NCI-H524 (cell line): ENCODE measurements around the gene COLQ.

Experiments
- DNase-seq, 2 experiments: peaks; one replicate each; lab custom pipeline; 2025; lab: John Stamatoyannopoulos, UW

The COLQ gene

DNA sequence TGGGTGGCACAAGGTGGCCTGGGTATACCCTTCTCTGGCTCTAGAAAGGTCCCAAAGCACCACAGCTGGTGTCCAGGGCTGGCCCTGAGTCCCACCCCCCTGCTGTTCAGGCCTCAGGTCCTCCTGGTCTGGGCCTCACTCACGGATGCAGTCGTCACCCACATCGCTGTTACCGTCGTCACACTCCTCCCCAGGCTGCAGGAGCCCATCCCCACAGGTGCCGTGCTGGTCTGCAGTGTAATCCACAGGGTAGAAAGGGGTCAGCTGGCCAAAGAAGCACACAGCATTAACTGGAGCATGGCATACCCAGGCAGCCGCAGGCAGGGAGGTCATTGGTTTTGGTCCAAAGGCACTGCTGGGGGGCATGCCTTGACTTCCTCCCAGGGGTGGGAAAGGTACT, 65.8 kb downstream of the COLQ start:
- DNase-seq = no peak

- DNase-seq = no peak
Observed at GRCh38 chr3:15454965-15455364, 66.5 kb downstream of the COLQ start.

- DNase-seq = no peak
Observed at GRCh38 chr3:15453991-15454625, 67.4 kb downstream of the COLQ start.

DNA sequence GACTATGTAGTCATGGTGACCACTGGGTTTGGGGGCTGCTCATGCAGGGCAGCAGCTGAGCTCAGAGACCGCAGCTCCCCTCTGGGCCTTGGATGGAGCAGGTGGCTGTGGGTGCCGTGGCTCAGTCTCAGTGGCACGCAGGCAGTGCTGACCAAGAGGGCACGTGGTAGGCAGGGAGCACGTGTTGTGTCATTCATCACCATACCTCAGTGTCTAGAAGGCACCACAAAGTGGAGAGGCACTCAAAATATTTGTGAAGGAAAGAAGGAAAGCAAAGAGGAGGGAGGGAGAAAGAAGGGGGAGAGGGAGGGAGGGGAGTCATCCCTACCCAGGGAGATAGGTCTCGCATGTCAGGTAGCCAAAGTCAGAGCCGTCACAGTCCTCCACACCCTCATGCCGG, 68.0 kb downstream of the COLQ start:
- no peak for DNase-seq

DNA sequence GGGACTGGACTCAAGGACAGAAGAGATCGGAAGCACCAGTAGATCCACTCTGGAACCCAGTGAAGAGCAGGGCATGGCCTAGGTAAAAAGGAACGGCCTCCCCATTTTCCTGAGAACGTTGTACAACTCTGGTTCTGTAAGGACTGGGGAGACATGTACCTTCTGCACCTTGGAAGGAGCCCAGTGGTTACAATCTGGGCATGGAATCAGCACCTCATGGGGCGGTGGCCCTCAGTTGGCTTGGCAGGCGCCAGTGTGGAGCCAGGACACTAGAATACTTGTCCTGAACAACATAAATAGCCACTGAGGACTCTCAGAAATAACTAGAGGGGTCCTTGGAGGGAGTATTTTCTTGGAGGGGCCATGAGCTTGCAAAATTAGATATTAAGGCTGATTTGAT, 68.5 kb downstream of the COLQ start:
- DNase-seq = no peak

DNA sequence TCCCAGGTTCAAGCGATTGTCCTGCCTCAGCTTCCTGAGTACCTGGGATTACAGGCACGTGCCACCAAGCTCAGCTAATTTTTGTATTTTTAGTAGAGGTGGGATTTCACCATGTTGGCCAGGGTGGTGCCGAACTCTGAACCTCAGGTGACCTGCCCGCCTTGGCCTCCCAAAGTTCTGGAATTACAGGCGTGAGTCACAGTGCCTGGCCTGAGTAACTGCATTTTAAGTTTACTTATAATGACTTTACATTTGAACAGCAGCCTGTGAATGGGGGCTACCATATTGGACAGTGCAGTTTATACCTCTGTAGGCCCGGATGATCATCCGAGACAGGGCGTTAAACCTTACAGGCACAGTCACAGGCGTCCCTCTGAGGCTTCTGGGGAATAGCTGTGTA, 69.3 kb downstream of the COLQ start:
- no peak for DNase-seq

DNA sequence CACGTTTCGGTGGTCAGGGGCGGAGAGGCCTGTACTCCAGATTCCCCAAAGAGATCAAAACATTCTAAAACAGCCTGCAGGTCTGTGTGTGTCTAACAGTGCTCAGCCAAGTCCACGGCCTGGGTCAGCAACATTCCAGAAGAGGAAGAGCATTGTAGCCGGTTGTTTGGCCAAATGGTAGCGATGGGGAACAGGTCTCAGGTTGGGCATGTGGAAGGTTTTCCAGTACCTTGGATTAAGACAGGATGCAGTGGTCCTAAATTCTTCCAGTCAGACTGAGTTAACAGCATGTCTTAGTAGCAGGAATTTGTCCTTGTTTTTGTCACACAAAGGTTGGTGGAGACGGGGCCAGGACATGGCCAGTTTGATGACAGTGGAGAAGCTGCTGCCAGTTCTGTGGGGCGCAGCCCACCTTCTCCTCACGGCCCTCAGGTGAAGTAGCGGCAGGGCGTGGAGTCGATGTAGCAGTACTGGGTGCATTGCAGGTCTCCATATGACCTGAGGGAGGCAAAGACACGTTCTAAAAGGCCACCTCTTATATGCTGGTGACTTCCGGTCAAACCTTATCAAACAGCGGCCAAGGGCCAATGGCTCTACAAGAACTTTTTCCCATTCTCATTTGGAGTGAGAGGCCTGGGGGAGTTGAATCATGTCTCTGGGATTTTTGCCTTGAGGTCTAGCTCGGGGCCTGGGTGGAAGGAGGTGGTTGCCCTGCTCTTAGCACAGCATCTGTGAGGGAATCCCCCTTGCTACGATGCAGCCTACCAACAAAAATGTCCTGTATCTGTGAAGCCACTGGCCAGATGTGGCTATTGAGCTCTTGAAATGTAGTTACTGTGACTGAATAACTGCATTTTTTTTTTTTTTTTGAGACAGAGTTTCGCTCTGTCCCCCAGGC, 70.0 kb downstream of the COLQ start:
- DNase-seq = no peak

GRCh38 chr3:15450438-15451215, 70.9 kb downstream of the COLQ start:
- DNase-seq = no peak

GRCh38 chr3:15449489-15450224, 71.8 kb downstream of the COLQ start:
- DNase-seq = no peak

- peak; percentile 78 to 88 for DNase-seq
Observed at GRCh38 chr3:15443826-15444524, 77.5 kb downstream of the COLQ start.

DNA sequence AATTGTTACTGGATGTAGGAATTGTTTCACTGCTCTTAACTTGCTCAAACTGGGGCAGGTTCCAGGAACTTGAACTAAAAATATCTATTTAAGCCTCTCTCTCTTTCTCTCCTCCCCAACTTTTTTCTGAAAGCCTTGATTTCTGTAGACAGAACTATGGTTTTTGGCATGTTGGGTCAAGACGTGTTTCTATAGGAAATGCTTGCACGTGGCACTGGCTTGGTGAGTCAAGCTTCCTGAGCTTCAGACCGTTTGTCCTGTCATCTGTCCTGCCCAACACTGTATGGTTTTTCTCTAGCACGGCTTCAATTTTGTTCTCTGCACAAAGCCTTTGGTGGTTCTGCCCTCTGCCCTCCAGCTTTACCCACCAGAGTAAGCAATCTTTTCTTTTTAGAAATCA, 80.6 kb downstream of the COLQ start:
- DNase-seq = no peak

GRCh38 chr3:15439476-15439875, 82.0 kb downstream of the COLQ start:
- no peak for DNase-seq

DNA sequence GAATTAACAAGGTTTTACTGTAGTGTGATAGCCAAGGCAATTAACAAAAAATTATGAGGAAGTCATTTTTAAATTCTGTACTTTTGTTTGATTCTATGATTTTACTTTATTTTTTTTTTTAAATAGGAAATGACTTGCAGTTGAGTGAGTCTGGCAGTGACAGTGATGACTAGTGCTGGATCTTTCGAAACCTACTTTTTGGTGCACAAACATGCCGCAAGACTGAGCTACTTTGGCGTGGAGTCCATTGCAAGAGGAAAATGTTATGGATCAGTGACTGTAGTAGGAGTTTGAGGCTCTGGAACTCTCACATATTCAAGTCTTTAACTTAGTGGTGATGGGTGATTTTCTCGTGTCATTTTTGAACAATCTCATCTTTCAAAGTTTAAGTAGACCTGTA, 82.5 kb downstream of the COLQ start:
- no peak for DNase-seq

- DNase-seq = no peak
Observed at GRCh38 chr3:15436246-15436645, 85.3 kb downstream of the COLQ start.

DNA sequence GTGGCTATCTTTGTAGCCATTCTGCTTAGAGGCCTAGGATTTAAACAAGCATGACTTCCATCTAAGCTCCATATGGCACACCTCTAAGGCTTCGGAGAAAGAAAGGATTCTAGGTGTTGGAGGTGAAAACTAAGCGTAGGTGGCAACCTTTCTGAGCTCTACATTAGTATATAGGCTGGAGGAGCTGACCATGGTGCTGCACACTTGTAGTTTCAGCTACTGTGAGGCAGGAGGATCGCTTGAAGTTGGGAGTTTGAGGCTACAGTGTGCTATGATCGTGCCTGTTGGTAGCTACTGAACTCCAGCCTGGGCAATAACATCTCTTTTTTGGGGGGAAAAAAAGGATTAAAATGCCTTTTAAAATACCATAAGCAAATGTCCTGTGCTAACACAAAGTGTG, 86.8 kb downstream of the COLQ start:
- no peak for DNase-seq

DNA sequence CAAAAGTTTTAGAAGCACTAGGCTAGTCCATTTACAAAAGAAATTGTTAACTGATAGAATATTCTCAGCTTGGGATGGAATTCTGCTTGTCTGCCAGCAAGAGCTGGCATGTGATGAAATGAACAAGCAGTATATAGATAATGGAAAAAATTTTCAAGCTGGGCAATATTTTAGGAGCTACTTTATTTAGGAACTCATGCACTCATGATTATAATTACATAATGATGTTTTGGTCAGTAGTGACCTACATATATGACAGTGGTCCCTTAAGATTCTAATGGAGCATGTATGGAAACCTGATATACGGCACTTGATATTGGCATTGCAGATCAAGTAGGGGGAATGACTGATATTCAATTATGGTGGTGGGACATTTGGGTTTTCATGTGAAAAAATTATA, 88.0 kb downstream of the COLQ start:
- no peak for DNase-seq

DNA sequence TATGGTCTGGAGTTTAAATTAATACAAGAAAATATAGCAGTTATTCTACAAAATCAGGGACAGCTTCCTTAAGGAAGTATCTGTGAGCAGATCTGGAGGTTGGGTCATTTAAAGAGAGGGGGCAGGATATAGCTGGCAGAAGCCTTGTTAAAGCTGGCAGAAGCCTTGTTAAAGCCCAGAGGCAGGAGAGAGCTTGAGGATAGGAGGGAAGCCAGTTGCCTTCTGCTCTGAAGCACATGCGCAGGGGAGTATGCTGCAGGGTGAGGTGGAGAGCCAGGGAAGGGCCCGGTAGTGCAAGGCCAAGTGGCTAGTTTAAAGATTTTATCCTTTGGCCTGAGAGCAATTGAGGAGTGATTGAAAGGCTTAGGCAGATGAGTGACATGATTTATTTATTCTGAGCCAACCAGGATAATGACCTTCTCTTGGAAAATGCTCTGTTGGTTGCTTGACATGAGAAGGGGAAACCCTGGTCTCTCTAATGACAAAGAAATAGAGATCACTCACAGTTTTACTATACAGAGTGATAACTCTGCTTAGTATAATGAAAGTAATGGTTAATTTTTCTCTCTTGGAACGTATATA, 90.2 kb downstream of the COLQ start:
- no peak for DNase-seq

GRCh38 chr3:15430624-15431023, 90.9 kb downstream of the COLQ start:
- no peak for DNase-seq

GRCh38 chr3:15429080-15429479, 92.4 kb downstream of the COLQ start:
- DNase-seq = no peak

GRCh38 chr3:15428539-15428938, 93.0 kb downstream of the COLQ start:
- DNase-seq = no peak

DNA sequence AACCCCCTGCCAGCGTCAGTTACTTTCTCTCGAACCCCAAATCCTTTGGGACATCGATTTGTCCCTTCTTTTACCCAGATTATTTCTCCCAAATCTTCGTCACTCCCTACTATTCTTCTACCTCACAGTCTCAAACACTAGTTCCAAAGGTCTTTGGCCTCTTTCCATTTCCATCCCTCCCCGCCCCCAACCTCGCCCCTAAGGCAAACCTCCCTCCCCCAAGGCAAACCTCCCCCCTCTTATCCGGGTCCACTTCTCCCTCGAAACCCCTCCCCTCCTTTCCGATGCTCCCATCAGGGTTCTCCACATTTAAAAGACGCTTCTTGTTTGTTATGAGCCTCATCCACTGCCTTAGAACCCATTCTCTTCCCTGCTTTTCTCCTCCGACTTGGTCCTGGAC, 93.5 kb downstream of the COLQ start:
- DNase-seq = no peak
